GM18508 (cell line): ENCODE results near the gene ITPKB.
"Not testable (repeated sequence)": the region's sequence is repeated elsewhere in the genome, so short reads cannot be mapped to it uniquely, and the experiment has no call there.

Source experiments
- ATAC-seq: cut with Tn5 transposase; IDR thresholded peaks from one replicate; pipeline ENCODE4 v1.9.1; 2021; ENCODE audit warnings: moderate number of reproducible peaks; ENCODE audit not compliant: insufficient read depth, unreplicated experiment

ITPKB gene

DNA sequence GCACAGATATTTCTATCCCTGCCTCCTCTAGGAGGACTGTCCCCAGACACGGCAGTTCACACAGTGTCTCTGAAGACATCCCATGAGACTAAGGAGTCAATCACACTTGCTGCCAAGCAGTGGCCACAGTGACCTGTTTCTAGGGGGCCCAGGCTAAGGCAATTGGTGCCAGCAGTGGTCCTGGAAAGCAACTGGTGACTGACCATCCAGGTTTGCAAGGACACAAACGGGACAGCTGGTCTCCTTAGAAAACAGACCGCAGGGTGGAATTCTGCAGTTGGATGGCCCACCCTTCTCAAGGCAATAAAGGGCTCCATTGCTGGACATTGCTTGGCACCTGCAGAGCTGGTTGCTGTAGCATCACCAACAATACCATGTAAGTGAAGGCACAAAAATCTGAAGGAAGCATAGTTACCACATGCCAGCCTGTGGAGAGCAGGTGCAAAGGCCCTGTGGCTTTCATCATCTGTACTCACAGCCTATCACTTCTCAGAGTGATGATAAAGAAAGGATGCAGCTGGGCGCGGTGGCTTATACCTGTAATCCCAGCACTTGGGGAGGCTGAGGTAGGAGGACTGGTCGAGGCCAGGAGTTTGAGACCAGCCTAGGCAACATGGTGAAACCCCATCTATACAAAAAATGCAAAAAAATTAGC is 109.1 kb downstream of the ITPKB start:
- ATAC-seq, result no peak

DNA sequence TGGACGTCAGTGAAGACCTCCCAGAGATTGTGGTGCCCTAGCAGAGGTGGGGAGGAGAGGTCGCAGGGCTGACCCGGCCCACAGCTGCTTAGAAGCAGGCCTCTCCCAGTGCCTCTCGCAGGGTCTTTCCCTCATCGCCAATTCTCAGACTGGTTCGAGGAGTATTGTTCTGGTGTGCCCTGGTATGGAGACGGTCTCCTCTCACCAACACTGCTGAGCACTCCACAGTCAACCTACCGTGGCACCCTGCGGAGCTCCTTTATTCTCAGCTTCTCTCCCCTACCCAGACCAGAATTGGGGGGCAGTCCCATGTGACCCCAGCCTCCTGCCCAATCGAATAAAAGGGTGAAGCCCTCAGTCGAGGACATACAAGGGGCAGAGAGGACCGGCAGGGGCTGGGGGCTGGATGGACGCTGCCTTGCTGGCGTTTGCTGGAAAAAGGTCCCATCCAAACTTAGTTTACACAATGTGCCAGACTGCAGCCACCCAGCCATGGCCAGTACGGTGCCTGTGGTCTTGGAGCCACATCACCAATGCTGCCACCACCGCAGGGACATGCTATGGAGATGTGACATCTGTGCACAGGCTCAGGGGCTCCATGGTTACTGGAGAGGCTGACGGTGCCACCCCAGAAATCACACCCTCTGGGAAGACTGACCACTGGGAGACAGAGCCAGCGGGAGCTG is 109.7 kb downstream of the ITPKB start:
- ATAC-seq, result no peak

DNA sequence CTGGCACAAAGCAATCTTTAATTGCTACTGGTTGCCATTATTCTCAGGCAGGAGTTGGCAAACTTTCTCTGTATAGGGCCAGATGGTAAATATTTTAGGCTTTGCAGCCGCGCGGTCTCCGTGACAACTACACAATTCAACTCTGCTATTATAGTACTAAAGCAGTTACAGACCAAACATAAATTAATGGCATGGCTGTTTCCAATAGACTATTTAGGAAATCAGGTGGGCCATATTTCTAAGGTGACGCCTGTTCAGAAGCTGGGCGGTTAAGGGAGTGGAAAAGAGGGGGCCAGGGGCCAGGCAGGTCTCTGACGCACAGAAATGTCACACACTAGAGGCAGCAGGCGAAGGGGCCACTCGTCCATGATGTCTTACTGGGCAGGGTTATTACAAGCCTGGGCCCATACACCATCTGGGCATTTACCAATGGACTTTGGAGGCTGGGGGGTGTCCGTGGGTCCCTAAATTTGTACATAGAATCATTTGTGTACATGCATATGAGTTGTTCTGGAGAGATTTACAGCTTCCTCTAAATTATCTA is 110.4 kb downstream of the ITPKB start:
- ATAC-seq, result no peak

DNA sequence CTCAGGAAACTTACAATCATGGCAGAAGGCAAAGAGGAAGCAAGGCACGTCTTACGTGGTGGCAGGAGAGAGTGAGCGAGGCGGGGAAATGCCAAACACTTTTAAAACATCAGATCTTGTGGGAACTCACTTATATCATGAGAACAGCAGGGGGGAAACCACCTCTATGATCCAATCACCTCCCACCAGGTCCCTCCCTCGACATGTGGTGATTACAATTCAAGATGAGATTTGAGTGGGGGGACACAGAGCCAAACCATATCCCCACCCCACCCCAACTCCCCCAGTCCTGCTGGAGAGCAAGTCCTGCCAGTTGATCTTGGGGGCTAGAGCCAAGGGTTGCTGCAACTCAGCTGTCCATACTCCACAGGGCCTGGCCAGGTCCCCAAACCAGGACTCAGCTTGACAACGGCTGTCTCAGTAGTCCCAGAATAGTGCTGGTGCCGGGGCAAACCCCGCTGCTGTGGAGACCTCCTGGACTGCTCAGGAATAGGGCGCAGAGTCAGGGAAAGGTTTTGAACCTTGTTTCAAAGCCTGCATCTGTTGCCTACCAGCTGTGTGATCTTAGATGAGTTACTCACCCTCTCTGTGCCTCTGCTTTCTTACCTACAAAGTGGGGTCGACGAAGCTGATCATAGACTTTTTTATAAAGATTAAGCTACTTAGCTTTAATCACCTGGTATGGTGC is 111.0 kb downstream of the ITPKB start:
- no peak for ATAC-seq

DNA sequence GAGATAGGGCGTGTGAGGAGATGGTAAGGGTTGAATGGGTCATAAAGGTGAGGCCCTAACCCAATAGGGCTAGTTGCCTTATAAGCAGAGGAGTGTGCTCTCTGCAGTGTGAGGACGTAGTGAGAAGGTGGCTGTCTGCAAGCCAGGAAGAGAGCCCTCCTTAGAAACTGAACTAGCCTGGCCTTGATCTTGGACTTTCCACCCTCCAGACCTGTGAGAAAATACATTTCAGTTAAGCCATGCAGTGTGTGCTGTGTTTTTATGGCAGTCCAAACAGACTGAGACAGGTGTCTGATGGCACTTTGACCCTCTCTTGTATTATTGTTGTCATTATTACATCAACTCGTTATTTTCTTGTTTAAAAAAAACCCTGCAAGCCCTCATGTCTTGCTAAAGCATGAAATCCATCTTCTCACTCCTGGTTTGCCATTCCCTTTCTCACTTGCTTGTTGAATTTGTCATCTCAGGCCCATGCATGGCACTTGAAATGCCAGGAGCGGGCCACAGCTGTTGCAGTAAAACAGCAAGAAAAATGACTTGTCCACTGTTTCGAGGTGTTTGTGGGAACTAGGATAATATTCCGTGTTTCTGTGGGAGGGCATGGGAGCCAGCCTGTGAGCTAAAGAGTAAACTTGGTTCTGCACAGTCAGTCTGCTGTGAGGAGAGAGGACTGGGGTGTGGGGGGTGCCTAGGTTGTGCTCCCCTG is 111.9 kb downstream of the ITPKB start:
- ATAC-seq, result no peak

DNA sequence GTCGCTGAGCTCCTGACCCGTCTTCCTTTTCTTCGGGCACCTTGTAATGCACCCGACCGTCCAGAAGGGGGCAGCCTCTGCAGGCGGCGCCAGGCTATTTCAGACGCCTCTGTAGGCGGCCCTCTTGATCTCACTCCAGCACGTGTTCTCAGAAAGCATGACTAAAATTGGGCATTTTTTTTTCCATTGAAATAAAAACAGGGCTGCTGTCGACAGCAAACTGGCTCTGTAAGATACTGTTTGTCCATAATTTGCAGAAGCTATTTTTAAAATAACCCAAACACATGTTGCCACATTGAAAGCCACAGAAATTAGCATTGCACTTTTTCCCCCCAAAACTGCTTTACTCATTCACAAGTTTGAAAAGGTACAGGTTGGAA is 112.5 kb downstream of the ITPKB start:
- no peak for ATAC-seq

DNA sequence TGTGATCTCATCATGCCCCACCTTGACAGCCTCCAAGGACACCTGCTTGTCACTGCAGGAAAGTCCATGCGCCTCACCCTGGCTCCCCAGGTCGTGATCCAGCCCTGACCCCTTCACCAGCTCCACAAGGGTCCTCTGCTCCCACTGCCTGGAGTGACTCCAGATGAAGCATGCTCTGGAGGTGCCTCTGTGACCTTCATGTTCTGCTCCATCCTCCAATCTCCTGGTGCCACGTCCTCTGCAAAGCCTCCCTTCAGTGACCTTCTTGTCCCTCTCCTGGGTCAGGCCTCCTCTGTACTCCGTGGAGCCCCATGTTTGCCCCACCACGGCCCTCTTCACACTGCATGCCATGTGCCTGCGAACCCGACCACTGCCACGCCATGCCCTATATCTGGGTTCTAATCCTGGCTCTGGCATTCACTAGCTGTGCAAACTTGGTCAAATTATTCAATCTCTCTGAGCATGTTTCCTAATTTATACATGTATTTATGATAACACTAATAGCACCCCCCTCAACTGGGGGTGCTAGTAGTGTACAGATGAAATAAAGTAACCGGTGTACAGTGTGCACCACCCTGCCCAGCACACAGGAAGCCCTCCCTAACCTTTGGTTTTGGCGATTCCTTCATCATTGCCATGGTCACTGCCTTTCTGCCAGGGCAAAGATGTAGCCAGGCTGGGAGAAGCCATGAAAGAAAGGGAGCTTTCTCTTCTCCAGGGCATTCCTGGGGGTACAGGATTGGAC is 113.1 kb downstream of the ITPKB start:
- ATAC-seq, result no peak

DNA sequence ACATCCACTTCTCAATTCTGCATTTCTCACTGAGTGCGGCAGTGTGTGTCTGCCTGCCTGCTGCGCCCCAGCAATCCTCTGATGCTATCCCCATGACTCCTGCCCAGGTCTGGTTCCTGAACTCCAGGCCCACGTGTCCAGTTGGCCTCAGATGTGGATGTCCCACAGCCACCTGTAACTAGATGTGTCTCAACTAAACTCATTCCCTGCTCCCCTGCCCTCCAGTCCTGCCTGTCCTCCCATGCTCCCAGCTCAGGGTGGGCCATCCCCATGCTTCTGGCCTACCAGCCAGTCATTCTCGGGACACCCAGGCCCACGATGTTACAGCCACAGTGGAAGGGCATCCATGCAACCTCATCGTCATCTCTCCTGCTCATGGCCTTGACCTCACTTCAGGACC is 113.8 kb downstream of the ITPKB start:
- ATAC-seq, result no peak

DNA sequence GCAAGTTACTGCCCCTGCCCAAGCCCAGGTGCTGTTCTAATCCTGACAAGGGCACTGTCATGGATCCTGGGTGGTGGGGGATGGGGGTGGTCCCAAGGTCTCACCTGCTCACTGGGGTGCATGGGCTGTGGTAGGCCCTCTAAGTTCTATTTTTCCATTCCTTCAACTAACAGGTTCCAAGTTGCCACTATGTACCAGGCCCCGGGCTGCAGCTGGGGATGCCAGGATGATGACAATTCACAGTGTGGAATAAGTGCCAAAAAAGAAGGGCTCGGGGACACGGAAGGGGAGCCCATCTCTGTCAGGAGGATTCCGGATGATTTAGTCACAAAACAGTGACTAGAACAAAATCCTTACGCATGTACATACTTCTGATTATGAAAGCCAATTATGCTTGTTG is 114.6 kb downstream of the ITPKB start:
- ATAC-seq, result no peak

DNA sequence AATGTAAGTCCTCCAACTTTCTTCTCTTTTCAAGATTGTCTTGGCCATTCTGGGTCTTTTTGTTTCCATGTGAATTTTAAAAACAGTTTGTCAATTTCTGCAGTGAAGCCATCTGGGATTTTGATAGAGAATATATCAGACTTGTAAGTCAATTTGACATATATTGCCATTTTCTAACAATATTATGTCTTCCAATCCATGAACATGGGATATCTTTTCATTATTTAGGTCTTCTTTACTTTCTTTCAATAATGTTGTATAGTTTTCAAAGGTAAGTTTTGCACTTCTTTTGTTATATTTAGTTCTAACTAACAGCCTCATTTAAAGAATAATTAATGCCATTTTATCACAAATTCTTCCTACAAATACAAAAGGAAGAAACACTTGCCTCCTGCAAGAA is 117.1 kb downstream of the ITPKB start:
- no peak for ATAC-seq

DNA sequence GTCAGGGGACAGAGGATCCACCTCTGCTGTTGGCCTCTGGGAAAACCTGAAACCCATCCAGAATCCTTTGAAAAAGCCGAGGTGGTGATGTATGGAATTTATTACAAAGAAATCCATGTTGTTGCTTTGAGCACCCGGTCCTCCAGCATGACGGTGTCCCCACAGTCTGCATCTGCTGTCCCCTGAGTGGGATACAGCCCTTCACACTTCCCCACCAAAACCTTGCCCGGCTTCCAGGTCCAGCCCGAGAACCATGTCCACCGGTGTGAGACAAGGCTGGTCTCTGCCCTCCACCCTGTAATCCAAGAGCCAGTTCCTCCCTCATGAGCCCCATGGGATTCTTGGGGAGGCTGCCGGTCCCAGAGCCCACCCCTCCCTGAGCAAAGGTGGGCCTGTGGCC is 120.1 kb downstream of the ITPKB start:
- ATAC-seq, result no peak

DNA sequence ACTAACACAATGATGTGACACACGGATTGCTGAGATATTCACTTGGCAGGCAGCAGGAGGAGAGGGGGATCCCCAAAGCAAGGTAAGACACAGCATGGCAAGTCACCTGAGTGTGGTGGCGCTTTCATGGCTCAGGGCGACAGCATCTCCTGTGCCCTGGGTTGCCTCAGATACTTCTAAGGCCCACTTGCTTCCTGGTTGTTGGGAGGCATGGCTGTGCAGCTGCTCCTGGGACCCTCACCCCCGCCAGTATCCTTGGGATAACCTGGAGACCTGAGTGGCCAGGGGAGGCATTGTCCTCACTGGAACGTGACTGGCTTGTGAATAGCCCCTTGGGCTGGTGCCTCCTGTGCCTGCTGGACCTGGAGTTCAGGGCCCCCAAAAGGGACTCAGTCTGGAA is 120.7 kb downstream of the ITPKB start:
- ATAC-seq, result no peak

DNA sequence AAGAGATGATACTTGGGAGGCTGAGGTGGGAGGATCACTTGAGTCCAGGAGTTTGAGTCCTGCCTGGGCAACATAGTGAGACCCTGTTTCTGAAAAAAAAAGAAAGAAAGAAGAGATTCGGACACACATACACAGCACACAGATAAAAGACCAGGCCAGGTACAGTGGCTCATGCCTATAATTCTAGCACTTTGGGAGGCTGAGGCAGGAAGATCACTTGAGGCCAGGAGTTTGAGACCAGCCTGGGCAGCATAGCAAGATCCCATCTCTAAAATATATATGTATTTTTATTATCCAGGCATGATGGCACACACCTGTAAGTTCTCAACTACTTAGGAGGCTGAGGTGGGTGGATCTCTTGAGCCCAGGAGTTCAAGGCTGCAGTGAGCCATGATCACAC is 121.4 kb downstream of the ITPKB start:
- ATAC-seq, result not testable (repeated sequence)

DNA sequence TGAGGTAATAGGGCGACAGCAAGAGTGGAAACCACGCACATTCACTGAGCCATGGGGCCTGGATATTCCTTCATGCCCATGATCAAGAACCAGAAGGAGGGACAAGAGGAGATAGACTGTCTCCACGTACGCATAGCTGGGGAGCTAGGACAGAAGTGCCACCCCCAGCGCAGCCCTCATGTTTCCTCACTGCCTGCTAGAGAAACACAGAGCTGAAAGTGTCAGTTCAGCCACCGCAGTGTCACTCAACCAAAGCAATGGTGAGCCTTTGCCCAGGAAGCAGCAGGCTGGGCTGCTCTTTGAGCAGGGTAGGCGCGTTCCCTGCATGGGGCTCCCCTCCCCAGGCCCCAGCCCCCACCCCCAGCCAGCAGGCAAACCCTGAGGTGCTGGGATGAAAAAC is 122.0 kb downstream of the ITPKB start:
- ATAC-seq, result no peak

DNA sequence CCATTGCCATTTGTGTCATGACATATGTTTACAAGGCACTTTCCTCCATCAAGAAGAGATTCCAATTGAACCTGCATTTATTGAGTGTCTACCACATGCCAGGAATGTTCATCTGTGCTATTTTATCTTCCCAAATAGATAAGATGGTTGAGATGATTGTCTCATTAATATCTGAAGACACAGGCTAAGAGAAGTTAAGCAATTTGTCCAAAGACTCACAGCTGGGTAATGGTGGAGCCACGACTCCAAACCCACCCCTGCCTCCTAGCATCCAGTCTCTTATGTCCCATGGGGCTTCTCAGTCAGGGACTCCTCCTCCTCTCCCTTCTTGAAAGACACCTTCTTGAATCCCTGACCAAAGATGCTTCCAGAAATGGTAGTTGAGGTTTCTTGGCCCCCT is 122.4 kb downstream of the ITPKB start:
- no peak for ATAC-seq

DNA sequence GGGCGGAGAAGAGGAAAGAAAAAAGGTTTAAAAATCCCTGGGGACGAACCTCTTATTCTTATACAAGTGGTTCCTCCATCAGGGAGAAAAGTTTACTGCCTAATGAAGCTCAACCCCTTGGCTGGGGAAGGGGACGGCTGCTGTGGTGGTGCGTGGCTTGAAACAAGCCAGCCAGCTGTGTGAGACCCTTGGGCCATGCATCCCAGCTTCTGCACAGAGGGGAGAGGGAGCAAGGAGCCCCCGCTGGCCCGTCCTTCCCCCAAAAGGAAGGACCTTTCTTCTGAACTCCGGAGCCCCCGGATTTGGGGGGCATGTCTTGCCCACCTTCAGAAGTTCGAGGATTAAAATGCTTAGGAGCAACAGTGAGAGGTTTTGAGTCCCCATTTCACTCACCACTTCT is 123.2 kb downstream of the ITPKB start:
- no peak for ATAC-seq

DNA sequence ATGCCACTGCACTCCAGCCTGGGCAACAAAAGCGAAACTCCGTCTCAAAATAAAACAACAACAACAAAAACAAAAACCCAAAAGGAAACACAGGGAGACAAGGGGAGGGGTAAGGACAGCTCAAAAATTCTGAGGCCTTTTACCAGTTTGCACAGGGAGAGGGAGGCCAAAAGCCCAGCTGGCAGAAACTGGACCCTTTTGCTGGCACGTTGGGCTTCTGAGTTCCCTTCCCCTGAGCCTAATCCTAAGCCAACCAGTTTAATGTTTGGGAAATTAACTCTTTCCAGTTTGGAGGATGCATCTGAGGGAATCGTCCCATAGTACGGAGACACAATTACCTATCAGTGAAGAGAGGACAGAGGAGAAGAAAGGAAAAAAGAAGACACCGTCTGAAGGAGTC is 127.1 kb downstream of the ITPKB start:
- not testable (repeated sequence) for ATAC-seq

DNA sequence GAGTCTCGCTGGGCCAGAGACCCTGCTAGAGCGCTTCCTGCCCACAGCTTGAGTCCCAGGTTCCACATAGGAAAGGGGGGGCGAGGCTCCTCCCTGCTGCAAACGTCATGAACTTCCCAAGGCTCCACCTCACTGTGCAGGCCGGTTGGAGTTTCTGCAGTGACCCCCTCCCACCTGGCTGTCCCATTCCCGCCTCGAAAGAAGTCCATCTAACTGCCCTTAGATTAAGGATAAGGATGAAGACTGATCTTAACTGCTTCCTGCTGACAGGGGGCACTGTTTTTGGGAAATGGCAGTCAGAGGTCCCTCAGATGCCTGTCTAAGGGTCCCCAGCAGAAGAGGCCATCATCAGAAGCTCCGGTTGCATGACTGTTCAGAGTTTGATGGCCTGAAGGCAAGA is 127.8 kb downstream of the ITPKB start:
- ATAC-seq, result no peak

DNA sequence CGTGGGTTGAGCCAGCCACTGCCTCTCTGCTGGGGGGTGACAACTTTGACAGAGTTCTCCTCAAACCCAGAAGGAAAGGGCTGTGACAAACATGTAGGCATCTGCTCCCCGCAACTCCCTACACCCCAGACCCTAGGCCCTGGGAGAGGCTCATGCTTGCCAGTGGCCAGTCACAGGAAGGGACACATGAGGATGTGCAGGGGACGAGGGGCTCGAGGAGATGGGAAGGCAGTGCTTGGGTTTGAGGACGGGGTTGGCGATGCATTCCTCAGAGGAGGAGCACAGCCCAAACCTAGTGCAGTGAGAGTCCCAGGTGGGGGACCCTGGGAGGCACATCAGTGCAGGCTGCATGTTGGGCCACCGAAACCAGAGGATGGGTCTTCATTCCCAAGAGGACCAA is 128.4 kb downstream of the ITPKB start:
- no peak for ATAC-seq

DNA sequence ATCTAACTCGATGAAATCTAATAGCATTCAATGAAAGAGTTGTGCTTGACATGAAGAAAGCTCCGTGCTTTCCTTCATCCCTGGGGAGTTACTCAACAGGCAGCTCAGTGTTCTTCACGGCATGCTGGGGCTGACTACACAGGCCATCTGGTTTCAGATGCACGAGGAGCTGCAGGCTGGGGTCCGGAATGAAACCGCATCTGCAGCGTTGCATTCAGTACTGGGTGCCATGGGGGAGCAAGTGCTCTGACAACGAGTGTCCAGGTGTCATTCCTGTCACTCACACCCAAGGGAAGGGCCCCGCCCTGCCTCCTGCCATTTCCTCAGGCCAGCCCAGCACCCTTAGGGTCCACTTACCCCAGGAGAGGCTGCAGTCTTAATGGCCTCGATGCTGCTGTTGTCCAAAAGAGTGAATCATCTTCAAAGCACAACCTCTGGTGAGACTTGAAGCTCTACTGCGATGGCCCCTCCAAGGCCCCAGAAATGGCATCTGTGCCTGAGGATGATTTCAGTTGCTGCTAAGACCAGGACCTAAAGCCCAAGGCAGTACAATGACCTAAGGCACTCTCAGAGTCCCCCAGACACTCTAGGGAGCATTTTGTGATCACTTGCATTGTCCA is 129.1 kb downstream of the ITPKB start:
- ATAC-seq, result no peak
